Nephron (organoid): ENCODE results near the gene RASA3.

ENCODE experiments used
- H3K27ac Mint-ChIP-seq, 3 experiments: 2 replicates each; pipeline ENCODE4 v1.8.0; 2020; ENCODE audit warnings: mixed read lengths in 3 of 3, mild to moderate bottlenecking in 2 of 3, moderate library complexity in 1 of 3
- H3K27me3 Mint-ChIP-seq: 2 replicates; pipeline ENCODE4 v1.8.0; 2021; ENCODE audit warnings: low read depth, mild to moderate bottlenecking, moderate library complexity, mixed read lengths
- H3K36me3 Mint-ChIP-seq: 2 replicates; pipeline ENCODE4 v1.8.0; 2020; ENCODE audit warnings: low read depth, mixed read lengths
- H3K4me1 Mint-ChIP-seq: 2 replicates; pipeline ENCODE4 v1.8.0; 2020; ENCODE audit warnings: mixed read lengths
- H3K4me3 Mint-ChIP-seq, 3 experiments: 2 replicates each; pipeline ENCODE4 v1.8.0; 2020; ENCODE audit warnings: mild to moderate bottlenecking in 3 of 3, mixed read lengths in 3 of 3, moderate library complexity in 2 of 3
- H3K9me3 Mint-ChIP-seq: 2 replicates; pipeline ENCODE4 v1.8.0; 2020; ENCODE audit warnings: mixed read lengths
- CTCF ChIP-seq, 3 experiments: fragments of 200-600 bp; sonication (generic); IDR thresholded peaks; one replicate each; pipeline ENCODE4 v1.5.0; 2021; ENCODE audit warnings: antibody characterized with exemption in 3 of 3; ENCODE audit not compliant: unreplicated experiment in 3 of 3

RASA3 gene

GRCh38 chr13:114032126-114032799, 100.2 kb downstream of the RASA3 start:
- Mint-ChIP-seq H3K36me3 (peaks cover 8% of the 10 kb centered on the region), H3K4me3 (no peak overlapping the region), H3K27ac (peak overlapping the region; percentile 81 to 88 (median 81)), H3K27me3 (peaks cover 3% of the 10 kb centered on the region), H3K4me1 (peaks cover 54% of the 10 kb centered on the region), H3K9me3 (no peaks in the 10 kb centered on the region)
- no peak for TF ChIP-seq CTCF (IDR thresholded peaks at IDR 0.05; ENCODE audit: unreplicated experiment in 3 of 3)

DNA sequence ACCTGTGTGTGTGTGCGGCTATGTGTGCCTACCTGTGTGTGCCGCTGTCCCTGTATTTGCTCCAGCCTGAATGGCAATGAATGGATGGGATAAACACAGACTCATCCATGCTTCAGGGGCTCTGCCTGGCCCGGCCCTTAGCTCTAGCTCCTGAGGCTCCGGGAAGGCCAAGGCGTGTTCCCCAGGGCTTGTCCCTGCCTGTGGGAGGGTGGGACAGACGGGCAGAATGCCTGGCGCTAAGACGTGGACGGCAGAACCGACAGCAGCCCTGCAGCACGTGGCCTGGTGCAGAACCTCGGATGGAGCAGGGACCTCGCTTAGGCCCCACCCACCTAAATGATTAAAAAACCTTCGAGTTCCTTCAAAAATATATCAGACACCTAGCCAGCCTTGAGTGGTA, 100.8 kb downstream of the RASA3 start:
- no peaks in the 10 kb centered on the region for H3K9me3 Mint-ChIP-seq
- no peak overlapping the region for H3K4me3 Mint-ChIP-seq
- H3K4me1 Mint-ChIP-seq, result peaks cover 56% of the 10 kb centered on the region
- no peak for TF ChIP-seq CTCF (IDR thresholded peaks at IDR 0.05; ENCODE audit: unreplicated experiment in 3 of 3)
- peaks cover 6% of the 10 kb centered on the region for H3K36me3 Mint-ChIP-seq
- peak overlapping the region; percentile 81 to 88 (median 81) for H3K27ac Mint-ChIP-seq
- peaks cover 3% of the 10 kb centered on the region for H3K27me3 Mint-ChIP-seq

GRCh38 chr13:114030666-114031610, 101.5 kb downstream of the RASA3 start:
- Mint-ChIP-seq H3K9me3 (no peaks in the 10 kb centered on the region), H3K4me1 (peaks cover 59% of the 10 kb centered on the region), H3K27me3 (peaks cover 3% of the 10 kb centered on the region), H3K27ac (peak overlapping the region; percentile 33 to 81 (median 58)), H3K4me3 (no peak overlapping the region), H3K36me3 (peaks cover 6% of the 10 kb centered on the region)
- no peak for TF ChIP-seq CTCF (IDR thresholded peaks at IDR 0.05; ENCODE audit: unreplicated experiment in 3 of 3)

- peaks cover 6% of the 10 kb centered on the region for H3K36me3 Mint-ChIP-seq
- peaks cover 57% of the 10 kb centered on the region for H3K4me1 Mint-ChIP-seq
- H3K27me3 Mint-ChIP-seq, result no peaks in the 10 kb centered on the region
- H3K4me3 Mint-ChIP-seq, result no peak overlapping the region
- H3K9me3 Mint-ChIP-seq, result no peaks in the 10 kb centered on the region
- TF ChIP-seq CTCF (IDR thresholded peaks at IDR 0.05; ENCODE audit: unreplicated experiment in 3 of 3), result no peak
- H3K27ac Mint-ChIP-seq, result peak overlapping the region in 1 of 3 experiments; percentile 81
Measured at GRCh38 chr13:114029866-114030625, 102.4 kb downstream of the RASA3 start.

DNA sequence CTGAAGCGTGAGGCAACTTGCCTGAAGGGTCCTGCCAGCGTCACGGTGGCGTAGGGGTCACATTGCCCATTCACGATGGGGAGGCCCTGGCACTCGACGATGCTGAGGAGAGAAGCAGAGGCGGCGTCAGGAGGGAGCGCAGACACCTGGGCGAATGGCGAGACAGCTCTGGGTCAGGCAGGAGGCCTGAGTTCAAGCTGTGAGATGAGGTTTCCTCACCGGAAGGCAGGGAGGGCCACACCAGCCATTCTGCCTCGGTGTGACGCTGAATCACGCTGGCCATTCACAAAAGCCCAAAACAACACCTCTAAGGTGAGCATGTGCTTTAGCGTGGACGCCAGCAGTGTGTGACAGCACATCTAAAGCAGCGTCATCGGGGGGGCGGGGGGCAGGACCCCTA, 104.6 kb downstream of the RASA3 start:
- no peaks in the 10 kb centered on the region for H3K9me3 Mint-ChIP-seq
- H3K36me3 Mint-ChIP-seq, result peaks cover 6% of the 10 kb centered on the region
- peaks cover 45% of the 10 kb centered on the region for H3K4me1 Mint-ChIP-seq
- no peak overlapping the region for H3K27ac Mint-ChIP-seq
- H3K4me3 Mint-ChIP-seq, result no peak overlapping the region
- no peak for TF ChIP-seq CTCF (IDR thresholded peaks at IDR 0.05; ENCODE audit: unreplicated experiment in 3 of 3)
- H3K27me3 Mint-ChIP-seq, result no peaks in the 10 kb centered on the region
